Stromal cell of bone marrow (primary cell): ENCODE data around the gene FRAT1.
A peak's percentile ranks its signal among the peaks of the same experiment; 100 is the strongest.
"Not testable (repeated sequence)": the region's sequence is repeated elsewhere in the genome, so short reads cannot be mapped to it uniquely, and the experiment has no call there.

Source experiments
- DNase-seq: peaks from one replicate; pipeline ENCODE4 v3.0.0-alpha.2; 2012; ENCODE audit warnings: low read depth

FRAT1 gene

GRCh38 chr10:97334370-97335175, 15.5 kb downstream of the FRAT1 start, which contains the start of gene FRAT2:
TSS of gene FRAT2 (minus strand) at chr10:97334729. CDS start at chr10:97334572, 157 bp downstream.
- peak; percentile 78 for DNase-seq

- DNase-seq = no peak
Measured at GRCh38 chr10:97335188-97335619, 16.1 kb downstream of the FRAT1 start.

- no peak for DNase-seq
Measured at GRCh38 chr10:97336006-97336405, 16.9 kb downstream of the FRAT1 start.

GRCh38 chr10:97336446-97336845, 17.4 kb downstream of the FRAT1 start:
- DNase-seq = no peak

GRCh38 chr10:97336942-97337831, 18.1 kb downstream of the FRAT1 start:
- no peak for DNase-seq

GRCh38 chr10:97338041-97338440, 19.0 kb downstream of the FRAT1 start:
- no peak for DNase-seq

- no peak for DNase-seq
Measured at GRCh38 chr10:97341416-97341815, 22.3 kb downstream of the FRAT1 start.

GRCh38 chr10:97343664-97344063, 24.6 kb downstream of the FRAT1 start:
- DNase-seq = not testable (repeated sequence)

- no peak for DNase-seq
Measured at GRCh38 chr10:97347317-97347716, 28.2 kb downstream of the FRAT1 start.

- DNase-seq = no peak
Measured at GRCh38 chr10:97349752-97350513, 30.9 kb downstream of the FRAT1 start.

- DNase-seq = no peak
Measured at GRCh38 chr10:97353945-97354344, 34.9 kb downstream of the FRAT1 start.

GRCh38 chr10:97355571-97355975, 36.5 kb downstream of the FRAT1 start:
- no peak for DNase-seq

GRCh38 chr10:97356318-97356914, 37.3 kb downstream of the FRAT1 start:
- no peak for DNase-seq

- no peak for DNase-seq
Measured at GRCh38 chr10:97356918-97357317, 37.8 kb downstream of the FRAT1 start.

- no peak for DNase-seq
Measured at GRCh38 chr10:97358349-97358748, 39.3 kb downstream of the FRAT1 start.

GRCh38 chr10:97358781-97359180, 39.7 kb downstream of the FRAT1 start:
- no peak for DNase-seq

GRCh38 chr10:97360705-97361536, 41.9 kb downstream of the FRAT1 start:
- DNase-seq = no peak

- DNase-seq = no peak
Measured at GRCh38 chr10:97361537-97361901, 42.4 kb downstream of the FRAT1 start.

- no peak for DNase-seq
Measured at GRCh38 chr10:97362310-97363033, 43.4 kb downstream of the FRAT1 start.

- no peak for DNase-seq
Measured at GRCh38 chr10:97363071-97363470, 44.0 kb downstream of the FRAT1 start.
